HepG2 (cell line): ENCODE results near the gene SAAL1. TPM values are rescaled to one million over a fixed set of nuclear protein-coding genes. Genes with fewer than 3 reads are reported as not detected.

Source experiments
- ATF6 ChIP-seq: sonication (generic); formaldehyde crosslinking; conservative IDR thresholded peaks from 2 replicates; pipeline ENCODE4 v1.4.0; 2020; ENCODE audit warnings: missing genetic modification reagents
- ATF7-NPFF ChIP-seq: sonication (generic); formaldehyde crosslinking; IDR thresholded peaks from 2 replicates; pipeline ENCODE4 v1.8.1; 2023; ENCODE audit warnings: mild to moderate bottlenecking, low read depth, missing genetic modification reagents, moderate library complexity
- CBX2 ChIP-seq, 2 experiments: fragments of 200-600 bp in 1 of 2; sonication (generic); formaldehyde crosslinking in 1 of 2; IDR thresholded peaks; 2 replicates each; pipeline versions ENCODE4 v1.7.0 to v1.8.1; 2018 to 2022; ENCODE audit warnings: low read depth in 2 of 2, low read length in 1 of 2, mild to moderate bottlenecking in 1 of 2, missing genetic modification reagents in 1 of 2
- DBP ChIP-seq: sonication (generic); formaldehyde crosslinking; IDR thresholded peaks from 2 replicates; pipeline ENCODE4 v1.4.0; 2020; ENCODE audit warnings: missing genetic modification reagents; ENCODE audit errors: not compliant biosample characterization
- ERF ChIP-seq: IDR thresholded peaks from 2 replicates; pipeline ENCODE4 v1.6.1; 2018; ENCODE audit warnings: missing biosample characterization, missing genetic modification reagents
- FOSL1 ChIP-seq: sonication (generic); formaldehyde crosslinking; IDR thresholded peaks from 2 replicates; pipeline ENCODE4 v1.9.0; 2021; ENCODE audit warnings: missing genetic modification reagents, borderline replicate concordance
- FOXO1 ChIP-seq: sonication (generic); formaldehyde crosslinking; IDR thresholded peaks from 2 replicates; pipeline ENCODE4 v1.4.0; 2020; ENCODE audit warnings: missing genetic modification reagents
- GMEB1 ChIP-seq: sonication (generic); formaldehyde crosslinking; IDR thresholded peaks from 2 replicates; pipeline ENCODE4 v1.5.1; 2020; ENCODE audit warnings: missing genetic modification reagents, mild to moderate bottlenecking, borderline replicate concordance
- HMGA1 ChIP-seq: sonication (generic); formaldehyde crosslinking; conservative IDR thresholded peaks from 2 replicates; pipeline ENCODE4 v1.4.0; 2020; ENCODE audit warnings: missing genetic modification reagents
- HNF4G ChIP-seq, 2 experiments: sonication (generic) in 1 of 2; formaldehyde crosslinking in 1 of 2; IDR thresholded peaks; 2 replicates each; pipeline versions ENCODE4 v1.4.0 to v1.6.1; 2011 to 2020; ENCODE audit warnings: borderline replicate concordance in 2 of 2, low read depth in 2 of 2, mild to moderate bottlenecking in 2 of 2, low read length in 1 of 2, missing genetic modification reagents in 1 of 2, moderate library complexity in 1 of 2
- MZF1 ChIP-seq: sonication (generic); formaldehyde crosslinking; IDR thresholded peaks from 2 replicates; pipeline ENCODE4 v1.8.1; 2023; ENCODE audit warnings: mild to moderate bottlenecking, missing genetic modification reagents, borderline replicate concordance
- NFYC ChIP-seq: IDR thresholded peaks from 2 replicates; pipeline ENCODE4 v1.6.1; 2016; ENCODE audit warnings: missing genetic modification reagents, missing compliant biosample characterization
- RBAK ChIP-seq: sonication (generic); formaldehyde crosslinking; IDR thresholded peaks from 2 replicates; pipeline ENCODE4 v1.5.1; 2020; ENCODE audit warnings: mild to moderate bottlenecking, missing genetic modification reagents
- RFX3 ChIP-seq: IDR thresholded peaks from 2 replicates; pipeline ENCODE4 v1.6.1; 2016; ENCODE audit warnings: missing biosample characterization, missing genetic modification reagents
- SCMH1 ChIP-seq: sonication (generic); formaldehyde crosslinking; IDR thresholded peaks from 2 replicates; pipeline ENCODE4 v1.9.0; 2021; ENCODE audit warnings: missing genetic modification reagents, mild to moderate bottlenecking, borderline replicate concordance
- SIX4 ChIP-seq: sonication (generic); formaldehyde crosslinking; IDR thresholded peaks from 2 replicates; pipeline ENCODE4 v1.4.0; 2020; ENCODE audit warnings: missing genetic modification reagents
- SYNCRIP ChIP-seq: fragments of 200-400 bp; formaldehyde crosslinking; IDR thresholded peaks from 2 replicates; pipeline ENCODE4 v1.6.1; 2018; ENCODE audit warnings: mild to moderate bottlenecking, low read depth, low read length; ENCODE audit not compliant: insufficient read depth
- THYN1 ChIP-seq: sonication (generic); formaldehyde crosslinking; IDR thresholded peaks from 2 replicates; pipeline ENCODE4 v1.8.1; 2023; ENCODE audit warnings: low read depth, mild to moderate bottlenecking, moderate library complexity, missing genetic modification reagents, borderline replicate concordance
- ZNF430 ChIP-seq: sonication (generic); formaldehyde crosslinking; IDR thresholded peaks from 2 replicates; pipeline ENCODE4 v1.9.0; 2021; ENCODE audit warnings: mild to moderate bottlenecking, missing genetic modification reagents
- ZNF512 ChIP-seq: sonication (generic); formaldehyde crosslinking; IDR thresholded peaks from 2 replicates; pipeline ENCODE4 v1.4.0; 2020; ENCODE audit warnings: mild to moderate bottlenecking, missing genetic modification reagents
- ZNF75D ChIP-seq: sonication (generic); formaldehyde crosslinking; IDR thresholded peaks from 2 replicates; pipeline ENCODE4 v1.8.1; 2023; ENCODE audit warnings: missing genetic modification reagents, mild to moderate bottlenecking, borderline replicate concordance
- ZNF788 ChIP-seq: sonication (generic); formaldehyde crosslinking; IDR thresholded peaks from 2 replicates; pipeline ENCODE4 v1.5.0; 2020; ENCODE audit warnings: mild to moderate bottlenecking, missing genetic modification reagents, borderline replicate concordance
- polyA plus RNA-seq, 8 experiments: library from polyadenylated mRNA; depleted of rRNA in 3 of 8; stranded (reverse) in 7 of 8; unstranded in 1 of 8; fragments of >200 nt; fragmentation: Illumina TruSeq in 4 of 8; extraction: Trizol in 4 of 8; gene quantifications; 2 replicates each; pipeline versions ENCODE4 v1.2.1 to v1.2.3, GENCODE V29; 2011 to 2016; ENCODE audit warnings: low read depth in 4 of 8, missing spikeins in 1 of 8, mixed read lengths in 1 of 8; ENCODE audit not compliant: insufficient read depth in 1 of 8
- total RNA-seq, 5 experiments: library from RNA; depleted of rRNA; stranded (reverse); fragments of >200 nt; fragmentation: Illumina TruSeq; extraction: Trizol; gene quantifications; 2 replicates each; pipeline ENCODE4 v1.2.3, GENCODE V29; 2016; ENCODE audit warnings: low read depth in 1 of 5

Gene SAAL1
- total and polyA plus RNA-seq, 2 of the 13 experiments (the other 11 are each of a cell fraction or from before 2014, with no cell fraction given): 16.5 to 46.0 TPM

- no peak for TF ChIP-seq ZNF512 (CRISPR knock-in tag)
- TF ChIP-seq SCMH1 (CRISPR knock-in tag): no peak
- TF ChIP-seq FOXO1 (CRISPR knock-in tag): peak; percentile 48; the same call in 1 of the 2 replicates
- TF ChIP-seq SYNCRIP: no peak
- no peak for TF ChIP-seq NFYC (CRISPR knock-in tag)
- TF ChIP-seq HNF4G (IDR thresholded peaks at IDR 0.05; ENCODE audit: borderline replicate concordance, low read depth, low read length): no peak
- TF ChIP-seq HNF4G (CRISPR knock-in tag; IDR thresholded peaks at IDR 0.05; ENCODE audit: borderline replicate concordance, low read depth): 0 out of 2 replicates have a peak, but pooled peaks have one; percentile 19
- peak; percentile 56; the same call in 1 of the 2 replicates for TF ChIP-seq ZNF75D (CRISPR knock-in tag)
- TF ChIP-seq MZF1 (CRISPR knock-in tag): no peak
- no peak; the same call in 1 of the 2 replicates for TF ChIP-seq ZNF430 (CRISPR knock-in tag)
- no peak for TF ChIP-seq RFX3 (CRISPR knock-in tag)
- no peak for TF ChIP-seq RBAK (CRISPR knock-in tag)
- no peak for TF ChIP-seq SIX4 (CRISPR knock-in tag)
- no peak for TF ChIP-seq HMGA1 (CRISPR knock-in tag)
- peak; percentile 77 for TF ChIP-seq ERF (CRISPR knock-in tag)
- no peak for TF ChIP-seq ATF6 (CRISPR knock-in tag)
- peak; percentile 86; the same call in 1 of the 2 replicates for TF ChIP-seq ZNF788 (CRISPR knock-in tag)
- TF ChIP-seq CBX2 (IDR thresholded peaks at IDR 0.05; ENCODE audit: low read depth, low read length): no peak
- TF ChIP-seq CBX2 (CRISPR knock-in tag; IDR thresholded peaks at IDR 0.05; ENCODE audit: low read depth): no peak
- no peak for TF ChIP-seq THYN1 (CRISPR knock-in tag)
- no peak for TF ChIP-seq FOSL1 (CRISPR knock-in tag)
- TF ChIP-seq ATF7-NPFF (CRISPR knock-in tag): peak; percentile 94
- no peak for TF ChIP-seq DBP (CRISPR knock-in tag)
- peak; percentile 80; the same call in 1 of the 2 replicates for TF ChIP-seq GMEB1
These were observed at the start of gene SAAL1 (continued) for GRCh38 chr11:18105802-18106574.
